HG02981 (cell line): Measurements from ENCODE around the gene MTERF4.

Experiments
- ATAC-seq: cut with Tn5 transposase; IDR thresholded peaks from one replicate; pipeline ENCODE4 v1.9.1; 2021; ENCODE audit warnings: mild to moderate bottlenecking, moderate library complexity; ENCODE audit not compliant: unreplicated experiment

The MTERF4 gene

GRCh38 chr2:241071677-241072111, 30.4 kb downstream of the MTERF4 start:
- no peak for ATAC-seq

- ATAC-seq: no peak
These were observed 31.0 kb downstream of the MTERF4 start for GRCh38 chr2:241070811-241071676.

DNA sequence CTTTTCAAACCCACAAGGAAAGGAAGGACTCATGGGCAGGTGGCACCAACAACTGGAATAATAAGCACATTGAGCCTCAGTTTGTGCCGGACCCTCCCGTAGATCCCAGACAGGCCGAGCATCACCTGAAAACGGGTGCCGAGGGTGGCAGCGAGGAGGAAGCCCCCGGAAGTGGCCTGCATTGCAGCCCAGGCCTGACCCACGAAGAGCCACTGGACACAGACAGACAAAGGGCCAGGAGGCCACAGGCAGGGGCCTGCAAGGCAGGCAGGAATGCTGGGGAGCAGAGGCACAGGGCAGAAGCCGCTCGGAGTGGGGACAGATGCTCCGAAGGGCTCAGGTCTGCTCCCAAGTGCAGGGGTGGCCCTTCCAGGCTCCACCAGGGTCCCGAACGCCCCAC, 31.7 kb downstream of the MTERF4 start:
- no peak for ATAC-seq

DNA sequence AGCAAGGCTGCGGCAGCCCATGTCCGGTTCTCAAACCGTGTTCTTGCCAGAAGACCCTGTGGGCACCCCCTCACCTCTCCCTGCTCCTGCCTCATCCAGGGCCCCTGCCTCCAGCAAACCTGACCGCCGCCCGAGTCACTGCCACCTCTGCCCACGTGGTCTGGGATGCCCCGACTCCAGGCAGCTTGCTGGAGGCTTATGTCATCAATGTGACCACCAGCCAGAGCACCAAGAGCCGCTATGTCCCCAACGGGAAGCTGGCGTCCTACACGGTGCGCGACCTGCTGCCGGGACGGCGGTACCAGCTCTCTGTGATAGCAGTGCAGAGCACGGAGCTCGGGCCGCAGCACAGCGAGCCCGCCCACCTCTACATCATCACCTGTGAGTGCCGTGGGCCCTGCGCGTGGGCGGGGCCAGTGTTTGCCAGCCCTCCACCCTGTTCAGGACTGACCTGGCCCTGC, 32.2 kb downstream of the MTERF4 start:
- no peak for ATAC-seq

- ATAC-seq: no peak
These were observed 32.9 kb downstream of the MTERF4 start for GRCh38 chr2:241068942-241069810.

- ATAC-seq: no peak
These were observed 33.7 kb downstream of the MTERF4 start for GRCh38 chr2:241068136-241068941.

GRCh38 chr2:241067501-241068135, 34.5 kb downstream of the MTERF4 start:
- no peak for ATAC-seq

GRCh38 chr2:241066893-241067341, 35.2 kb downstream of the MTERF4 start:
- ATAC-seq: no peak

- no peak for ATAC-seq
These were observed 35.8 kb downstream of the MTERF4 start for GRCh38 chr2:241066171-241066892.

GRCh38 chr2:241065355-241065803, 36.7 kb downstream of the MTERF4 start:
- no peak for ATAC-seq

- ATAC-seq: no peak
These were observed 37.2 kb downstream of the MTERF4 start for GRCh38 chr2:241064802-241065354.

GRCh38 chr2:241064008-241064801, 37.9 kb downstream of the MTERF4 start:
- no peak for ATAC-seq

- ATAC-seq: no peak
These were observed 38.5 kb downstream of the MTERF4 start for GRCh38 chr2:241063587-241063986.

GRCh38 chr2:241063093-241063551, 39.0 kb downstream of the MTERF4 start:
- ATAC-seq: no peak

DNA sequence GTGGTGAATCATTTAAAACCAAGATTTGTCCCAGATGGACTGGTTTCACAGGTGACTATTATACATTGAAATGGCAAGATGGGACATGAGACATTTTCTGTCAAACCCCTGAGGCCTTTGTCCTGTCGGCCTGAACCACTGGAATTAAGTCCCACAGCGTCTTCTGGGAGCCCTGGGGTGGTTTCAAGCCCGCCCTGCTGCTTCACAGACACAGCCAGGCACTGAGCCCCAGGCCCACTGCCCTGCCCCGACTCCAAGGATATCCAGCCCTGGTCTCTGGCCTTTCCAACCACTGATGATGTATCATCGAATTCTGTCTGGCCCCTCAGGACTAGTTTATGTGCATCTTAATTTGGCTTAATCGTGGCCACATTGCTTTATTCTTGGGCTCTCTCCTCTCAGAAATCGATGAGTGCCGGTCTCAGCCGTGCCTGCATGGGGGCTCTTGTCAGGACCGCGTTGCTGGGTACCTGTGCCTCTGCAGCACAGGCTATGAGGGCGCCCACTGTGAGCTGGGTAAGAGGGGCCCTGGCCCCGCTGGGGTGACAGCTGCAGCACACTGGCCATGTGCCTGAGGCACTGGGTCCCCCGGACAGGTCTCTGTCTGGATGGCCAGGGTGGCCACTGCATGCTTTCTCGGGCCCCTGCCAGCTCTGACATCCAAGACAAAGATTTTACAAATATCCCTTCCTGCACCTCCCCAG, 39.5 kb downstream of the MTERF4 start:
- no peak for ATAC-seq

- ATAC-seq: no peak
These were observed 40.8 kb downstream of the MTERF4 start for GRCh38 chr2:241061275-241061674.

DNA sequence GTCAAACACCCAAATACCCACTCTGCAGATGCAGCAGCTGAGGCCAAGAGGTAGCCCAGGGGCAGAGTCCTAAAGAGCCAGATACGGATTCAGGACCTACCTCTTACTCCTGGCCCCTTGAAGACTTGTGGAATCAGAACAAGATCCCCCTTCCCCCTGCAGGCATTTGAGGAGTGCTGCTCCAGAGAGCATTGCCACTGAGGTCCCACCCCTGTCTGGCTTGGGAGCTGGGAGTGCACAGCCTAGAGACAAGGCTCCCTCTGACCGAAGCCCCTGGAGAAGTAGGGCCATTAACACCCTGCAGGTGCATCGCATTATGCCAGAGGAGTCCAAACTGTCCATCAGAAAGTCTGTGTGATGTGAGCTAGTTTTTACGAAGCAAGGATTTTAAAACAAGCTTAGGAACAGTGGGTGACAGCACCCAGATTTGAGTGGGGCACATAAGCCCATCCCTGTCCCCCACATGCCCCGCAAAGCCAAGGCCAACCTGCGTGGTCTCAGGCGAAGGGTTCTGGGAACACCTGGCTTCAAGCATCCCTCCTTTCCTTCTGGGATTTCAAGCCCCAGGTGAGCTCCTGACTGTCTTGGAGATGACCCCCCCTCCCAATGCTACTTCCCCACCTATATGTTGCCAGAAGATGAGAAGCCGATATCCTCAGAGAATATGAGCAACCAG, 48.4 kb downstream of the MTERF4 start:
- no peak for ATAC-seq
